HG02798 (cell line): ENCODE measurements around the gene DUS1L.

Experiments
- ATAC-seq: cut with Tn5 transposase; IDR thresholded peaks from one replicate; pipeline ENCODE4 v1.9.1; 2021; ENCODE audit warnings: mild to moderate bottlenecking; ENCODE audit not compliant: unreplicated experiment, poor library complexity

Gene DUS1L

DNA sequence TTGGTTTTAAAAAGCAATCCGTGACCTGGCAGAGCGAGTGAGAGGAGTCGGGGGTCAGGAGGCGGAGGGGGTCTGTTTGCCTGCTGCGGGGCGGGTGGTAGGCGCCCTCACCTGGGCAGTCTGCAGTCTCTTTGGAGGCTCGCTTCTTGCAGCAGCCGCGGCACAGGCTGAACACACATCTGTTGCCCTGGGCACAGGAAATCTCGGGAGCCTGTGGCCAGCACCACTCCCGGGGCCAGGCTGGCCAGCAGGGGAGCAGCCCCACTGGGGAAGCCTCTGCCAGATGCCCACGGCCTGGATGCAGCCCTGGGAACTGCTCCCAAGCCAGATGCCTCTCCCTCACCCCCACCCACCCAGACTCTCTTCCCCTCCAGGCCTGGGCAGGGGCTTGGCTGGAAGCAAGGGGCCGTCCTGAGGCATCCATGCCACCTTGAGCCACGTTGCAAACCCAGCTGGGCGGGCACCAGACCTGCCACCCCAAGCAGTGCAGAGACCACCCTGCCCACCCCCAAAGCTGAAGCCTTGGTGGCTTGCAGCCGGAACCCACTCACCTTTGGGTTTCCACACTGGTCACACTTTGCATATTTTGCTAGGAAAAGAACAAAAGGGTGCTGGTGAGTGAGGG, 7.3 kb downstream of the DUS1L start:
- ATAC-seq: no peak

DNA sequence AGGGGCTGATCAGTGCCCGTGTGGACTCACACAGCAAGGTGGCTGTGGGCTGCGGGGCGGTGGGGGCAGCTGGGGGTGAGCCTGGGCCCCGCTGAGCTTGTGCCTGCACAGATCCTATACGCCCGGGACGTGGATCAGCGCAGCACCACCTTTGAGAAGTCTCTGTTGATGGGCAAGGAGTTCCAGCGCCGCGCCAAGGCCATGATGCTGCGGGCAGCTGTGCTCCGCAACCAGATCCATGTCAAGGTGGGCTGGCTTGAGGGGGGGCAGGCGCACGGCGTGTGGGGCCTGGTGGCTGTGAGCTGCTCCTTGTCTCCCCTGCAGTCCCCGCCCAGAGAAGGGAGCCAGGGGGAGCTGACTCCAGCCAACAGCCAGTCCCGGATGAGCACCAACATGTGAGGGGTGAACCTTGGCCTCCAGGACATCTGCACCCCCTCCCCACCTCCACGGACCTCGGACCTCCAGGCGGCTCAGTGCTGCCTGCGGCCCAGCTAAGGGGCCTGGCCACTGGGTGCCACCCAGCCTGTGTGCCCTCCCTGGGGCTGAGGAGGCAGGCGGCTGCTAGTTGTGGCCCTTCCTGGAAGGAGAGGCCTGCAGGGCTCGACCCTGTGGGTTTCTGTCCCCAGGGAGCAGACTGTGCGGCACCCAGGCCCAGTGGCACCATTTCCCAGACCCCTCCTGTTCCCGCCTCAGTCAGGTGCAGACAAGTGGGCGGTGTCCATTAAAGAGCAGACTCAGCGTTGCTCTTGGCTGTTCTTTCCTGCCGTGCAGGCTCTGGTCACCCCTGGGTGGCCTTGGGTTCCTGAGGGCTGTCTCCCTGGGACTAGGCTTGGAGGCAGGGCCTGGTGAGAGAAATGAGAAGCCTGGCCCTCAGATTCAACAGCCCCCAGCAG, 8.6 kb downstream of the DUS1L start:
- no peak for ATAC-seq

DNA sequence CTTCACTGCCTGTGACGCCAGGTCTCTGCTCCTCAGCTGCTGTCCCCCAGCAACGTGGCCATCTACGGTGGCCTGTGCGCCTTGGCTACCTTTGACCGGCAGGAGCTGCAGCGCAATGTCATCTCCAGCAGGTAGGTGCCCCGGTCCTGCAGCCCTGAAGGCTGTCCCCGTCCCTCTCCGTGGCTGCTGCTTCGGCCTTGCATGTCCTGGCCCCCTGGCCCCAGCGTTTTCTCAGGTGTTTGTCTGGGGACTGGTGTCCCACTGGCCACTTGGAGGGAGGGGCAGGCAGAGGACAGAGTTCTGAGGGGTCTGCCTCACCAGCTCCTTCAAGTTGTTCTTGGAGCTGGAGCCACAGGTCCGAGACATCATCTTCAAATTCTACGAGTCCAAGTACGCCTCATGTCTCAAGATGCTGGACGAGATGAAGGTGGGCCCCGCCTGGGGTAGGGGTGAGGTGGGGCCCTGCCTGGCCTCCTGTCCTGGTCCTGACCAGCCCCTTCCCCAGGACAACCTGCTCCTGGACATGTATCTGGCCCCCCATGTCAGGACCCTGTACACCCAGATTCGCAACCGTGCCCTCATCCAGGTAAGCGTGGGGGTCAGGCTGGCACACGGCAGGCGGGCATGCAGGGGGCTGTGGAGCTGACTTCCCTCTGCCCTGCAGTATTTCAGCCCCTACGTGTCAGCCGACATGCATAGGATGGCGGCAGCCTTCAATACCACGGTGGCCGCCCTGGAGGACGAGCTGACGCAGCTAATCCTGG, 9.5 kb downstream of the DUS1L start:
- ATAC-seq: no peak

DNA sequence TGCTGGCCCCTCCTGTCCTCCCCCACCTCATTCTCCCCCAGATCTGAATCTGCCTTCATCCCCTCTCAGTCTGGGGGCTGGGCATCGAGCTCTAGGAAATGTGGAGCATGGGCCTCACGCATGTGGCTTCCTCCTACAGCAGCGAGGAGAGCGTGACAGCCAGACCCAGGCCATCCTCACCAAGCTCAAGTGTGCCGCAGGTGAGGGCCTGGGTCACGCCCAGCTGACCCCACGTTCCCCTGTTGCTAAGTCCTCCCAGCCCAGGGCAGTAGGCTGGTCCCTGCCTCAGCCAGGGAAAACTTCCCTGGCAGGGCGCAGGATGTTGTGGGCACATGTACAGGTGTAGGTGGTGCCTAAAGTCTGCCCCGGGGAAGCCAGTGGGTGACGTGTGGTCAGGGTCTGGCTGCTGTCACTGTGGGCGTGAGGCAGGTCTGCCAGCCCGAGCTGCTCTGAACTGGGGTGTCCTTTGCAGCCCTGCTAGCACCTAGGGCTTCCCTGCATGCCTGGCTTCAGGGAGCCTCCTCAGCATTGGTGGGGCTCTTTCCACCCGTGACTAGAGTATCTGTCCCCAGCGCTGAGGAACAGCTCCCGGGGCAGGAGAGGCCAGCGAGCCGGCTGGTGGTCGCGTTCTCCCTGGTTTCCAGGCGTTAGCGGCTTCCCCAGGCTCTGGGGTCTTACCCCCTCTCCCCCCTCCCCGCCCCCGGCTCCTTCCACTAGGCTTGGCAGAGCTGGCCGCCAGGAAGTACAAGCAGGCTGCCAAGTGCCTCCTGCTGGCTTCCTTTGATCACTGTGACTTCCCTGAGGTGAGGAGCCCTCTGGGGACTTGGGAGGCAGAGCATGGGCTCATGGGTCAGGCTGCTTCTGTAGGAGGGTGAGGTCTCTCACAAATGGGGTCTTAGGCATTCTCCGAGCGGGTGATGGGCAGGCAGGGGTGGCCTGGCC, 10.3 kb downstream of the DUS1L start:
- no peak for ATAC-seq

DNA sequence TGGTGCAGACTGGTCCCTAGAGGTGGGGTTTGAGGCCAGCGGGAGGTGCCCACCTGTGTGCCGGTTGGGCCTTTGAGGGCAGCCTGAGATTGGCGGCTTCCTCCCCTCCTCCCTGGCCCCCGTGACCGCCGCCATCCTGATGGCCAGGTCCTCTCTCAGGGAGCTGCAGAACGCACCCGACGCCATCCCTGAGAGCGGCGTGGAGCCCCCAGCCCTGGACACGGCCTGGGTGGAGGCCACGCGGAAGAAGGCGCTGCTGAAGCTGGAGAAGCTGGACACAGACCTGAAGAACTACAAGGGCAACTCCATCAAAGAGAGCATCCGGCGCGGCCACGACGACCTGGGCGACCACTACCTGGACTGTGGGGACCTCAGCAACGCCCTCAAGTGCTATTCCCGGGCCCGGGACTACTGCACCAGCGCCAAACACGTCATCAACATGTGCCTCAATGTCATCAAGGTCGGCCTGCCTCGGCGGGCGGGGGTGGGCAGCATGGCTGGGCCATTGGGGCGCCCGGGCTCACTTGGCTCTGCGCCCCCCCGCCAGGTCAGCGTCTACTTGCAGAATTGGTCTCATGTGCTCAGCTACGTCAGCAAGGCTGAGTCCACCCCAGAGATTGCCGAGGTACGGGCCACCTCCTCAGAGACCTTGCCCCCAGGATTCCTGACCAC, 11.1 kb downstream of the DUS1L start:
- ATAC-seq: no peak

DNA sequence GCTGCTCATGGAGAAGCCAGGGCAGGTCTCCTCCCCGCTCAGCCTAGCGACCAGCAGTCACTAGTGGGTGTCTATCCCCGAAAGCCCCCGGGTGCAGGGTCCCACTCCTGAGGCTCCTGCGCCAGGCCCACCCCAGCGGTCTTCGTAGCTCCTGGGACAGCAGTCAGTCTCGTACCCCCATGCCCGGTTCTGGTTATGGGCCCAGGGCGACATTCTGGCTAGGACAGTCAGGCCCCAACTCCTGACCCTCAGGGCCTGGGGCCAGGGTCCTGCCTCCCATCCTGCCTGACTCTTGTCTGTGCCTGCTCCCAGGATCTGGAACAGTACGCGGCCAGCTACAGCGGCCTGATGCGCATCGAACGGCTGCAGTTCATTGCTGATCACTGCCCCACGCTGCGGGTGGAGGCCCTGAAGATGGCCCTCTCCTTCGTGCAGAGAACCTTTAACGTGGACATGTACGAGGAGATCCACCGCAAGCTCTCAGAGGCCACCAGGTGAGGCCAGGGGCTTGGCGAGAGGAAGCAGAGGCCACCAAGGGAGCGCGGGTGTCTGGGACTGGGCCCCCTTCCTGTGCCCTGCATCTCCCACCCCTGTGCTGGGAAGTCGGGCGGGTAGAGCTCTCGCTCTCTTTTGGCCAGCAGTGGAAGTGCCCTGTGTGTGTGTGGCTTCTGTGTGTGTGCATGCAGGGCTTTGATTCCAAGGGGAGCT, 11.9 kb downstream of the DUS1L start:
- no peak for ATAC-seq

DNA sequence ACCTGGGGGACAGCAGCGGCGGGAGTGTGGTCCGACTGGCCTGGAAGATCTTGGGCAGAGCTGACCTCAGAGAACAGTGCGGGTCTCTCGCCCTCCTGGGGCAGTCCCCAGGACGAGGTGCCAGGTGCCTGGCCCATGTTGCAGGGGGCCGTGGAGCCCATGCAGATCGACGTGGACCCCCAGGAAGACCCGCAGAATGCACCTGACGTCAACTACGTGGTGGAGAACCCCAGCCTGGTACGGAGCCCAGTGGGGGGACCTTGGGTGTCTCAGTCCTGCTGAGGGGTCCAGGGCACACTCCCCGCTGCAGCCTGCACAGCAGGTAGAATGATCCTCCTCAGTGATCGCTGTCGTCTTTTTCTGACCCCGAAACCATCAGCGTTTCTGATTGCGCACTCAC, 12.5 kb downstream of the DUS1L start:
- no peak for ATAC-seq

DNA sequence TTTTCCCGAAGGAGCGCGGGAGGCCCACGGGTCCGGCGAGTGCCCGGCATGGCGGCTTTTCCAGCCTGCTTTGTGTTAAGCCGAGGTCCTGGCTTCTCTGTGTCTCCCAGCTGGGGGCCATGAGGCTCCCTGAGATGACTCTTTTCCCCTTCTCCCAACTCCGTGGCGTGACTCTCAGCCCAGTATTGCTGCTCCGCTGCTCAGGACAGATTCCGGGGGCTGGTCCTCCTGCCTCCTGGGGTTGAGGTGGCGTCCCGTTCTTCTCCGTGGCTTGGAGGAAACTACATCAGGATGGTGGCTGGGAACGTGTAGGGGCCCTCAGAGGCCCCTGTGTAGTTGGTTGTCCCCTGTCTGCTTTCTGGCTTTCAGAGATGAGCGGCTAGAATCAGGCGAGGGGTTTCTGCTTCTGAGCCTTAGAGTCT, 13.0 kb downstream of the DUS1L start:
- no peak for ATAC-seq

DNA sequence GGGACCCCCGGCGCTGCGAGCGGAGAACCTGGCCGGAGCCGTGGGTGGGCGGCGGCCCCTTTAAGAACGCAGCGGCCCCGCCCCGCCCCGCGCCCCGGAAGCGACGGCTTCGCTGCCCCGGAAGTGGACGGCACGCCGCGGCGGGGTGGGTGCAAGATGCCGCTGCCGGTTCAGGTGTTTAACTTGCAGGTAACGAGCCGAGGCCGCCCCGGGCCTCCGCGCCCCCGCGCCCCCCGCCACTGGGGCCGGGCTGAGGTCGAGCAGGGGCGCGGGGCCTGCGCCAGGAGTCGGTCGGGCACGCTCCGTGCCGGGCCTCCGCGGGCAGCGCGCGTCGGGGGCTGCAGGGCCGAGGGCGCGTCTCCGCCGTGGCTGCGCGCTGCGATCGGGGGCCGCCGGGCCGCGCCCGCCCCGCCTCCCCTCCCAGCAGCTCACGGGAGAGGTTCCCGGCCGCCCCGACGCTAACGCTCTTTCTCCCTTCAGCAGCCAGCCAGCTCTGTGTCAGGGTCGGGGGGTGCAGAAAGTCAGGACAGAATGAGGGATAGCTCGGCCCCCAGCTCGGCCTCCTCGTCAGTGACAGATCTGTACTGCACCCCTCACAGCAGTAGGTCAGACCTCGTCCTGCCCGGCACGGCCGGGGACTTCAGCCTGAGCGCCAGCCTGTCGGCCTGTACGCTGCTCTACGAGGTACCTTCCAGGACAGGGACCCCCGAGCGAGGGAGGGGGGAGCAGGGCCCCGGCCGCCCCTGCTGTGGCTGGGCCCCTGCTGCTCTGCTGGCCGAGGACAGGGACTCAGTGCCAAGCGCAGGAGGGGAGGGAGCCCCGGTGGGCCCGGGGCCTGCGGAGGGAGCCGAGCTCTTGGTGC, 13.6 kb downstream of the DUS1L start, which contains the start of the genes GPS1 and RFNG:
GPS1 (plus strand) TSS at position 123 of the 862 bp plus-strand sequence; CDS start at position 157, 34 bp downstream.
RFNG (minus strand) TSS at position 36 of the 862 bp plus-strand sequence. CDS start 45 bp downstream, outside the sequence.
- peak; percentile 66 for ATAC-seq

DNA sequence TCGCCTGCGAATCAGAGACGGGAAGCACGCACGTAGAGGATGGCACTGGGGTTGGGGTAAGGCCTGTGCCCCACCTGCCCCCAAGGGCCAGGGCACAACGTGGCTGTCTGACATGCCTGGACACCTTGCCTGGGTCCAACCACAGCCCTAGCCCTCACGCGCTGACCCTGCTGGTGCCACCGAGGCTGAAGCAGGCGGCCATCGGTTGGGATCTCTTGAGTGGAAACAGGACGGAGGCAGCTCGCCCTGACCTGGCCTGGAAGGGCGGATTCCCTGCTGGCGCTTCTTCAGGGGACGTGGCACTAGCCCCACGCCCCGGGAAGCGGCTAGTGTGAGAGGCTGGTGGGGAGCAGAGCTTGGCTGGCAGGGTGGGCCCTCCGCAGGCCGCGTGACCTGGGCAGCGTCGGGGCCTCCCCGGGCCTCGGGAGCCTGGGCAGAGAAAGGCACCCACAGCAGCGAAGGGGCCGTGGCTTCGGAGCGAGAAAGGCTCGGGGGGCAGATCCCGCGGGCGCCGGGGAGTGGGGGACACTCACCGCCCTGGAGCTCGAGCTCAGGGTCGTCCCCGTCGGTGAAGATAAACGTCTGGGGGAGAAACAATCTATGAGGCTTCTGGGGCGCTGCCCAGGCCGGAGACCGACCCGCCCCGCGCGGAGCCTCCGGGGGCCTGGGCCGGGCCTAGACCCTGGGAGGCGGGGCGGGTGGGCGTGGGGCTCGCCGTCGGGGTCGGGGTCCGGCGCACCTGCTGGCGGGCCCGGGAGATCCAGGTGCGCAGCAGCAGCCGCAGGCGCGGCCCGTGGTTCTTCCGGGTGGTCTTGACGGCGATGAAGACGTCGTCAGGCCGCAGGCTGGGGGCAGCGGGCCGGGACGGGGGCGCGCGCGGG, 14.6 kb downstream of the DUS1L start:
- ATAC-seq: peak; percentile 15

DNA sequence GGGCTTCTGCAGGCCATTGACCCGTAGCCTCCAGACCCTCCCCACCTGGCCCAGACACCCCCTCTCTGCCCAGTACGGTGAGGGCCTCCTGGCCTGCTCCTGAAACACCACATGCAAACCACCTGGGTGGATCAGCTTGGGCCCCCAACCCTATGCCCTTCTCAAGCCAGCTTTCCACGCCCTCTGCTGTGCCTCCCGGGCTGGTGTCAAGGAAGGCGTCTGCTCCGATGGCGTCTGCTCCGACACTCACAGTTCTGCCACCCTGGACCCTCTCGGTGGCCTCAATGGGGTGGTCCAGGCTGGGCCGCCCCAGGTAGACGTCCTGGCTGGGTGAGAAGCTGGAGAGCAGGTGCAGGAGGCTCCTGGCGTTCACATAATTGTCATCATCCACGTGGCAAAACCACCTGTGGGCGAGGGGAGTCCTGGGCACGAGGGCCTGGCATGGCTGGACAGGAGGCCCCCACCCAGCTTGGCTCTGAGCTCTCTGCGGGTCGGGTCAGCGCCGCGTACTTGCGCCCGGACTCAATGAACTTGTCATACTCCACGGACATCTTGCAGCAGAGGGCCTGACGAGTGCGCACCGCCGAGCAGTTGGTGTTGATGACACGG, 15.3 kb downstream of the DUS1L start:
- no peak for ATAC-seq

DNA sequence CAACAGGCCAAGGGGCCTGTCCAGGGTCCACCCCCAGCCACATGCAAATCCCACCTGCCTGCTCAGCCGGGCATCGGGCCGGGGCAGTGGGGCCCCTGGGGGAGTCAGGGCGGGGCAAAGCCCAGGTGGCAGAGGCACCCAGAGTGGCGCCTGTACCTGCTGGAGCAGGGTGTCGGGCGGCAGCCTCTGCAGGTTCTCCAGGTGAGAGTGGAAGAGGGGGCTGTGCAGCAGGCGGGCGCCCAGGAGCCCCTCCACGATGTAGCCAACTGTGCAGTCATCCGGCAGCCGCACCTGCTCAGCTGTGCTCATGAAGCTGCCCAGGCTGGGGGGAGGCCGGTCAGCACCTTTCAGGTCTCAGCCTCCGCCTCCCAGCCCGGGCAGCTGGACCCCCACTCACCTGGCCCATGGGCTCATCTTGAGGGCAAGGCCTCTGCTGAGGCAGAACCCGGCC, 16.1 kb downstream of the DUS1L start:
- ATAC-seq: no peak

DNA sequence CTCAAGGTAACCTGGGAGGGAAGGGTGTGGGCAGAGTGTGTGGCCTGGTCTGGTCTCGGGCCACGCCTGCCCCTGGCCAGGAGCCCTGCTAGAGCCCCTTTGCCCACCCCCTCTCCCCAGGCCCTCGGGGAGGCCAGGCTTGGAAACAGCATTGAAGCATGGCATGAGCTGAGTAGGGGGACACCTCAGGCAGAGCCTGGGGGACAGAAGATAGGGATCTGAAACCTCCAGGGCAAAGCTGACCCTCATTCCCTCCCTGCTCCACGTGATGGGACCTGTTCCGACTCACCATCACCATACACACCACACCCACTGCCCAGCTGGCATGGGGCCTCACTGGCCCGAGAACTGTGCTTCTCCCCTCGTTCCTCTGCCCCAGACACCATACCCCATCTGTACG, 16.5 kb downstream of the DUS1L start:
- ATAC-seq: no peak

DNA sequence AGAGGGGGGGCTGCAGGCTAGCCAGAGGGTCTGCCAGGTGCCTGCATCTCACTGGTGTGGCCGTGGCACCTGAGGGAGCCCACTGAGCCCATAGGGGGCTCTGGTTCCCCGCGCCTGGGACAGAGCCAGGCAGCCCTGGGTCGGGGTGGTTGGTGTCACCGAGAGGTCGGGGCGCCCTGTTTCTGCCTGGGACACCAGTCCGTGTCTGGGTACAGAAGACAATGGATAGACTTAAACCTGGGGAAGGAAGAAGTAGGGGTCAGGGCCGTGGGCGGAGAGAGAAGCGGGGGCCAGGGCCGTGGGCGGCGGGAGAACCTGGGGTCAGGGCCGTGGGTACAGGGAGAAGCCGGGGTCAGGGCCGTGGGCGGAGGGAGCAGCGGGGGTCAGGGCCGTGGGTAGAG, 17.0 kb downstream of the DUS1L start:
- no peak for ATAC-seq

DNA sequence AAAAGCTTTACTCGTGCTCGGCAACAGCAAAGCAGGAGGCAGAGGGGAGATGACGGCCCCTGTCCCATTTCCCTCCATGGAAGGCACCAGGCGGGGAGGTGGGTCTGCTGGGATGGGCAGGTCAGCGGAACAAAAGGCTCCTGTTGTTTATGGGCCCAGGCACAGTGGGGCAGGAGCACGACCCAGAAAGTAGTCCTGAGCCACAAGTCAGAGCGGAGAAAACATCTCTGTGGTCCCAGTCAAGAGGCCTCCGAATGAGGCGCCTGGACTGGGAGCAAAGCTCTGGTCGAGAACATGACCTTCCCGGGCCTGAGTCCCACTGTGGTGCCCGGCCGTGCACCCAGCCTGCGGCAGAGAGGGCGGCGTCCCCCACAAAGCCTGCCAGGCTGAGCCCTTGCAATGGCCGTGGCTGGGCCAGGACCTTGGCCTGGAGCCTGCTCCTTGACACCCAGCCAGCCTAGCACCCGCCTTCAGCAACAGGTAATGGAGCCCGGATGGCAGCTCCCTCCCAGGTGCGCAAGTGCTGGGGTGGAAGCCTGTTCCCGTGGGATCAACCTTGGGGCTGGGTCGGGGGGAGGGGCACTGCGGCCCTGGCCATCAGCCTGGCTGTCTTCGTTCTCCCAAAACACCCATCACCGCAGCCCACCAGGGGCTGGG, 17.6 kb downstream of the DUS1L start:
- ATAC-seq: no peak

DNA sequence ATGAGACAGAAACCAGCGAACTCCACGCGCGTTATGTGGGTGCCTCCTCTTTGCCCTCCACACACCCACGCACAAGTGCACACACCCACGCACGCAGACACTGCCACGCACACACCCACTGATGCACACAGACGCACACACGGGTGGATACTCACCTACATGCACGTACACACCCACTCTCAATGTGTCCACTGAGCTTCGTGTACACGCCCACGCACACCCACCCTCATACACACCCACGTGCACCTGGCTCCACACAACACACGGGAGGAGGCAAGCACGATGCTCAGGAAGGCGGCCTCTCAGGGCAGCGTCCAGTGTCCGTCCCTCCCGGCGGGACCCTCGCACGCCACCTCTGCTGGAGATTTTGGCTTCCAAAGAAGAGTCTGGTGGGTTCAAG, 18.2 kb downstream of the DUS1L start:
- ATAC-seq: no peak
